Cortex of kidney (tissue), 1 donor: ENCODE data around the gene LRRFIP1.

Experiments used
- DNase-seq: peaks from one replicate; lab custom pipeline; 2025; lab: John Stamatoyannopoulos, UW

The LRRFIP1 gene

DNA sequence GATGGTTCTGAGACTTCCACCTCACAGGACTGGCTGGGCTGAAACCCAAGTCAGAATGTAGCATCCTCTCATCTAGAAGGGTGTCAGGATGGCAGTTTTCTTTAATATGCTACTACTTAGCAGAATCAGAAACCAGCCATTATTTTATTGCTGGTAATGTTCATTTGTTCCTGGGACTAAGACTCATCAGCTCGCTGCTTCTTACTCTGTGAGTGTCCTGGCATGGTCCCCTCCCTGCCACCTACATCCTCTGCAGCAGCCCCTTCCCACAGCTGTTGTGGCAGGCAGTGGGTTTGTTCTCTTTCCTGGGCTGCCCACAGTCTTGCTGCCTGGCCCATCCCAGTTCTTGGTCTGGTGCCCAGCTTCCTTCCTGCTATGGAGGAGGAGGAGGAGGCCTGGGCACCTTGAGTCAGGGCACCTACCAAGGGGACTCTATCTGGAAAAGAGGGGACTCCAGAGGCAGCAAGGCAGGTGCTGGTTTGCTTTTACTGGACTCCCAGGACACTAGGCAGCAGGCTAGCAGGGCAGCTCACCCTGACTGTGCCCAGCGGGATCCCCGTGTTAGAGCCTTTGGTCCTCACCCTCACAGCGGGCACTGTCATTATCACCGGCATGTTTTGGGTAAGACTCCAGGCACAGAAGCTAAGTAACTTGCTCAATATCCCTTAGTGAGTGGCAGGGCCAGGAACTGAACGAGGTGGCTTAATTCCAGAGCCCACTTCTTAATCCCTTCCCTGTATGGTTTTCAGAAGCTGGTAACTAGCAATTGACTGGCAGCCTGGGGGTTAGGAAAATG is 62.1 kb downstream of the LRRFIP1 start:
- no peak for DNase-seq

DNA sequence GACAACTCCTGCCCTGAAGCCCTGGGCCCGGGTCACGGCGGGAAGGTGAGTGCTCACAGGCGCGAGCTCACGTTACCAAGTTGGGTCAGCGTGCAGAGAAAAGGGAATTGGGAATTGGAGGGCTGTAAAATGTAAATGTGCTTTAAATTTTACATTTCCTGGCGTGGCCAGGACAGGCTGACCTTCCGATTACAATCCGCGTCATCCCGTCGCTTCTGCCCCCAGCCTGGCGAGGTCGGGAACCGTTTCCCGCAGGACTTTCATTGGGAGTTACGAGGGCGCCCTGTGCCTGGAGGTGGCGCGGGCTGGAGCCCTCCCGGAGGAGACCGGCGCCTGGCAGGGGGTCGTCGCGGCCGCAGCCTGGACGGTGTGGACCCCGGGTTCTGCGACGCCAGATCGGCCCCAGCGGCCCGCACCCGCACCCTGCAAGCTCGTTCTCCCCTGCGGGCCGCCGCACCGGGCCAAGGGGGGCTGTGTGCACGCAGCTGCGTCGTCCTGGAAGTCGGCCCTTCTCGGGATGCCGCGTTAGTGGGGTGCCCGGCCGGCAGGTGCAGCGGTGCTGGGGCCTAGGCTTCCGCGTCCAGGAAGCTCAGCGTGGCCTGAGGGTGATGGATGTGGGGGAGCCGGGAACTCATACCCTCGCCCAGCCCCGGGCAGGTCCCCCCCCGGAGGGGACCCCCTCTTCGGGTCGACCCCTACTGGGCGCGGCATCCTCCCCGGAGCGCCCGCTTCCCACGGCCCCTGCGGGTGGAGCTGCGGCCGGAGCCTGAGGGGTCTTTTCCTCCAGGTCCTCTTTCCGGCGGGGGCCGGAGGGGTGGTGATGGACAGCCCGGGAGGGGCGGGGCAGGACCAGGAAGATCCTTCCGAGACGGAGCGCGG is 63.9 kb downstream of the LRRFIP1 start:
- DNase-seq = no peak

DNA sequence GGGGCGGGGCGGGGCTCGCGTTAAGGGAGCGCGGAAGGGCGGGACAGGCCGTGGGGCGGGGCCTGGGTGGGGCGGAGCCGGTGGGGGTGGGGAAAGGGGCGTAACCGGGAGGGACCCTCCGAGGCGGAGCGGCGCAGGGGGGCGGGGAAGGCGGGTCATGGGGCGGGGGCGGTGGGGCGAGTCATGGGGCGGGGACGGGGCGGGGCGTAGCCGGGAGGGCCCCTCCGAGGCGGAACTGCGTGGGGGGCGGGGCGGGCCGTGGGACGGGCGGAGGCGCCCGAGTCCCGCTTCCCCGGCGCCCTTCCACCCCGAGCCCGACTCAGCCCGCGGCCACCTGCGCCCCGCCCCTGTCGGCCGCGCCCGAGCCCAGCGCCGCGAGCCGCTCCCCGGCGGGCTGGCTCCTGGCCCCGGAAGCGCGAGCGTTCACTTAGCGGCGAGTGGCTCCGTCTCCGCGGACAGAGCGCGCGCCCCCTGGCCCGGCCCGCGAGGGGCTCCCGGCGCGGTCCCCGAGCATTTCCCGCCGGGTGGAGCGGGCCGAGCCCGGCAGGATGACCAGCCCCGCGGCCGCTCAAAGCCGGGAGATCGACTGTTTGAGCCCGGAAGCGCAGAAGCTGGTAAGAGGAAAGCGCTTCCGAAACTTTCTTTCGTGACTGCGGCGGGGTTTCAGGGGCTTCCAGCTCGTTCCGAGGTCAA is 64.7 kb downstream of the LRRFIP1 start:
- no peak for DNase-seq

DNA sequence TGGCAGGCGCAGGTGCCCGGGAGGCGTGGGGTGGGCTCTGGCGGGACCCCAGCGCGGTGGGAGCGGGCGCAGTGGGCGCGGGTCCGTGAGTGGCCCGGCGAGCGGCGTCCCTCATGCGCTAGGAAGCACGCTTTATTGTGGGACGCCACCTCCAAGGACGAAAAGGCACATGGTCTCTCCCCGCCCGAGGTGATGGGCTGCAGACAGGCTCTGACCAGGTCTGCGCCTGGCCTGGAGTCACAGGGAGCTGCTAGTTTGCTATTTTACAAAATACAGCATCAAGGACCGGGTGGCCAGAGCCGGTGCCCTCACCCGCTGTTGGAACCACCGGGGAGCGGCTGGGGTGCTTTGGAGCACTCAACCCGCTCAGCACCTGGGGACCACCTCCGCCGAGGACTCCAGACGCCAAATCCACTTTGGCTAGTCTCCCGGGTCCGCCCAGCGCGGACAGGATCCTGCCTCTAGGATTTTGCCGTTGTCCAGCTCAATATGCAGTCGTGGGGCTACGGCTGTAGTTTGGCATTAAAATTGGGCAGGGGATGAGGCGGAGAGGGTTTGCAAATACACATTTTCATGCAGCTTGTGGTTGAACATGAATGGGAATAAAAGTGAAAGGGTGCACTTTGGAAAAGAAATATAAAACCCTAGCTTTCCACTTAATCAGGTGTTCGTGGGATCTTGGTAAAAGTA is 65.4 kb downstream of the LRRFIP1 start:
- DNase-seq = no peak

DNA sequence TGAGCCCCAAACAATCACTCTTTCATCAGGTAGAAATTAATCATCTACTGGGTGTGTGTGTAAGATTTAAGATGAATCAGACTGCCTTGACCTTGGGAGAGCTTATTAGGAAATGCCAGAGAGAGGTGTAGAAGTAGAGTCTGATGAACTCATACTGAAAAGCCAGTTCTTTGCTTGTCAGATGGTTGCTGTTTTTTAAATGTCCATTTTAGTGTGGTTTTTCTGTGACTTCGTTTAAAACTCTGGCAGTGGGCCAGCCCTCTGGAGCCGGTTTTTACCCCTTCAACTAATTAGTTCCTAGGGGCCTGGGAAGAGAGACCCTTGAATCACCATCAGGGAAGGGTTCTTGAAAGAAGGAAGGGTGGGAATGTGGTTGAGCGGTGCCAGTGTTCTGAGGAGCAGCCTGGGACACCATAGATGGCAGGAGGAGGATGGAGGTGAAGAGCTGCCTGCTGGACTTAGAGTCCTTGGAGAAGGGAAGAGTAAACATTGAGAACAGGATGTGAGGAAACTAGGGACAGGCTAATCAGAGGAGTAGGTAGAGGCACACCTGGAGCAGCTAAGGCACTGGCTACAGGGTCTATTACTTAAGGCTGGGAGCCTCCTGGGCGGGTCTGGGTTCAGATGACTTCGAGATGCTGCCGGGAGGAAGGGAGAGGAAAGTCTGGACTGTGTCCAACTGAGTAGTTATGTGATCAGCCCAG is 66.1 kb downstream of the LRRFIP1 start:
- DNase-seq = no peak

DNA sequence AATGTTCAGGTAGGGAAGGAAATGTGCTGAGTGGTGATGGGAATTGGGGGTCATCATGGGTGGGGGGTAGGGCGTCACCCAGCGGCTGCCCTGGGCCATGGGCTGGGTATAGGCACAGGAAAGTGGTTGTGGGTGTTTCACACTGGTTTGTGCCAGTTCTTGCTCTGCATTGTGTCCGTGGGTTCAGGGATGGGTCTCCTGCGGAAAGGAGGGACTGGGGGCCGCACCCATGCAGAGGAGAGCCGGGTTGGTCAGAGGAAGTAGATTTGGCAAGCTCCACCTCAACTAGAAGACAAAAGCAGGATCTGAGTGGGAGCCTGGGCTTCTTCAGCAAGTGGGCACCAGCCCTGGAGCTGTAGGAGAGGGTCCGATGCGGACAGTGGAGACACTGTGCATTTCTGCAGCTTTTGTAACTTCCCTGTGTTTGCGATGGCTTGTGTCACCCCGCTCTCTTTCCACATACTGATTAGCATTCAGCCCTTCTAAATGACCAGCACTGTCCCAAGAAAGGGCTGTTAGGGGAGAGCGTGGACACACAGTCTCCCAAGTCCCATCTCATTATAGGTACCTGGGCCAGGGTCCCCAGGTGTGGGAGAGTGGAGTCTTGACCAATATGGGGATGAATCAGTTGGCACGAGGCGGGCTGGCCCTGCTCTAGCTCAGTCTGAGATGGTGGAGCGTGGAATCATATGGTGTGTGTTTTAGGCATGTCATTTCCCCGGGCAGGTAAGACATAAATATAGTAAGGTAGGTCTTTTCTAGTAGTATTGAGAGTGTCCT is 67.2 kb downstream of the LRRFIP1 start:
- no peak for DNase-seq

DNA sequence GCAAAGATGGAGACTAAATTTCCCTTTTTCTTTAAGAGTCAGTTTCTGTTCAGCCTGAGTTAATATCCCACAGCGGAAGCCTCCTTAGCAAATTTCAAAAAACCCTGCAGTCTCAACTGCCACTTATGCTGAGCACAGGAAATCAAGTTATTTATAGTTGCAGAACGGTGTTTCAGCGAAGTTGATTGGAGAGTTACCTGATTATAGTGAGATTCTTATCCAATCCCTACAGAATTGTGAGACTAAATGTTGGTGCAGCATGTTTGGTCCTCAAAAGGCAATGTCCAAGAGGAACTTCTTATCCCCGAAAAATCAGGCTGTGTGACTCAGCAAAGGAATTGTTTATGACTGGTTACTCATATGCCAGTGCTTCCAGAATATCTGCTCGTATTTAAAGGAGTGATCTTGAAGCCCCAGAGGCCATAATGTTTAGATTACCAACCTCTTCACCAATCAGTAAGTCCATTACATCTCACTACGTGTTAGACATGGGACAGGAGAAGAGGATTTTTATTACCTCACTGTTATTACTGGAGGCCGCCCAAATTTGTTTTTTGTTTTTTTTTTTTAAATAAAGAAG is 67.9 kb downstream of the LRRFIP1 start:
- DNase-seq = no peak

DNA sequence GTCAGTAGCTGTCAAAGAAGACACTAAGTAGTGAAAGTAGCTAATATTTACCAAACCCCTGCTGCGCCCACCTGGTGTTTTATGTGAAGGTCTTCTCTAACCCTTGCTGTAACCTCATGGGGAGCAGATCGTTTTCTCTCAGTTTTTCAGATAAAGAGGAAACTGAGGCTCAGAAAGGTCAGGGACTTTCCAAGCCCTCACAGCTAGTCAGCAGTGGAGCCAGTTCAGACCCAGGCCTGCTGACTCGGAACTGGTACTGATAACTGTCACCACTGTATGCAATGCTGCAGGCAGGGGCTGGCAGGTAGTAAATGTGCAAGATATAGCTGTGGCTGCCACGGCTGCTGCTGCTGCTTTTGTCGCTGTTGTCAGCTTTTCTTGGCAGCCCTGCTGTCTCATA is 69.1 kb downstream of the LRRFIP1 start:
- no peak for DNase-seq

DNA sequence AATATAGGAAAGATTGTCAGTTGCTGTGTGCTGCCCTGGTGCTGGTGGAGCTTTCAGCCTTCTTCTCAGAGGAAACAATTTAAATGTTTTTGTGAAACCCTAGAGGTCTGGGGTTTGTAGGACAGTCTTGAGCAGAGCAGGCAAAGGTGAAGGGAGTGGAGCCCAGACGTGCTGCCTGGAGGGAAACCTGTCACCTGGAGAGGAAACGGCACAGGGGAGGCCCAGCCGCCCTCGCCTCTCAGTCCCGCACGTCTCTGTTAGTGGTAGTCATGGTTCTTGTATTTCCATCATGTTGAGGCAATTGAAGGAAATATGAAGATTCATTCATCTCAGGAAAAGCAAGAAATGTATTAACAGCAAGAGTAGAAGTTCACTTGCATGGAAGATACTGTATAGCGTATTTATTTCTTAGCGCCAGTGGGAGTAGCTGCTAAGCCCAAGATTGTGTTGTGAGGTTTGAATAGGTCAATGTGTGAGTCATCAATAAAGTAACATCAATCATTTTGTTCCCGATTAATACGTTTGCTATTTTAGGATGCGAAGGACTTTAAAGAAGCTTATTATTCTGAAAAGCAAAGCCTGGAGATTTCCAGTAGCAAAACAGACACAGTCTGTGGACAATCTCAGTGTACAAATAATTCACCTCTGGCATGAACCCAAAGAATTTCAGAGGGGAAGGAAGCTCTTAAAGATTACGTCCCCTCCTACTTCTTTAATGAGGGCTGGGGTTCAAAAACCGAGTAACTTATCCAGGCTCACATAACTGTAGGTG is 70.4 kb downstream of the LRRFIP1 start:
- DNase-seq = no peak

DNA sequence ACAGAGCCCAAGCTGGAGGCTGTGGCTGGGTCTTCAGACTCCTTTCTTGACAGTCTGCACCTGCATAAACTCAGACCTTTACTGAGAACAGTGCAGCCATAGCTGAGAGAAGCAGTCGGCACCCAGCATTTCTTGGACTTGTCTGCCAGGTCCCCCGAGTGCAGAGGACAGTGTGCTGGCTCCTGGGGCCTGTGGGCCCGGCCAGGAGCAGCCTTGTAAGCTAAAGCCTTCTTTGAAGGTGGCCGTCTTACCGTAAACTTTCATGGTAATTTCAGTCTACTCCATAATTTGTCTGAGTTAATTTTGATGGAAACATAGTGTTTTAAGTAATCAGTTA is 70.9 kb downstream of the LRRFIP1 start:
- DNase-seq = no peak

DNA sequence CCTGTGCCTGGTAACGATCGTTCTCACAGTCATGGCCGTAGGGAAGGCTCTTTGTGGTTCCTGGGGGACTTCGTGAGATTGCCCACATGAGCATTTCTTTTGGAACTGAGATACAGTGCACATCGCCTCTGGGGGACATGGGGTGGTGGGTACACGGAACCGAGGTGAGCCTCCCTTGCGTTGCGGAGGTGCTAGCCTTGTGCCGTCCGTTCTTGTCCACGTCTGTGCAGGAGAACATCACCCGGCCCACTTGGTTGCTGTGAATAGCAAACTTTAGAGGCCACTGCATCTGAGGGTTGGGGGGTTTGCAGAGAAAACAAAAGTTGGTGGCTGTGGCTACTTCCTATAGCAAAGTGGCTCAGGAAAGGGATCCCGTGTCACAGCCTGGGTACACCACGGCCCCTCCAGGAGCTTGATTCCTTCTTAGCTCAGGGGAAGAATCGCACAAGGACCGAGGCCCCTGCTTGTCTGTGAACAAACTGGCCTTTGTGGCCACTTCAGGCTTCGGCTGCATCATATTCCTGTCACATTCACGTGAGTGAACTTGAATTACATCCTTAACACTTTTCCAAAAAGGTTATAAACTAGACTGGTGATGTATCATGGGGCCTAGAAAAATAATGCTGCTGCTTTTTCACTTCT is 72.6 kb downstream of the LRRFIP1 start:
- no peak for DNase-seq

DNA sequence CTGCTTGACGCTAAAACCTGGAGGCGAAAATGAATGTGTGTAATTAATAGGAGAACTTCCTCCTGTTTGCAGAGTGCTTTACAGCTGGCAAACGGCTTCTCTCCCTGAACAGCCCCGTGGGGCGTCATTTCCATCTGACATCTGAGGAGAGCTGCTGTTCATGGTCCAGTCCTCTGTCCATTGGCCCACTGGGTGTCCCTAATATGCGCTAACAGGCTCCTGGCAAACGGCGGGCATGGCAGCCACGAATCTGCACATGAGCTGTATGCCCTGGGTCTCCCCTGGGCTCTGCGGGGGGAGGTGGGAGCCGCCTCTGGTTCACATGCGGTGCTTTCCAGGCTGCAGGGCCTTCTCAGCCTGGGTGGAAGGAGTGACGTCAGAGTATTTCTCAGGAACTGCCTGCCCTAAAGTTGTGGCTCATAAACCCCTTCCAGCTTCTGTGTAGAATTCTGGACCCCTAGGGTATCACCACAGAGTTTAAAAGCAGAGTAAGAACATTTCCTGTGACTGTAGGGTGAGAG is 73.2 kb downstream of the LRRFIP1 start:
- DNase-seq = no peak

DNA sequence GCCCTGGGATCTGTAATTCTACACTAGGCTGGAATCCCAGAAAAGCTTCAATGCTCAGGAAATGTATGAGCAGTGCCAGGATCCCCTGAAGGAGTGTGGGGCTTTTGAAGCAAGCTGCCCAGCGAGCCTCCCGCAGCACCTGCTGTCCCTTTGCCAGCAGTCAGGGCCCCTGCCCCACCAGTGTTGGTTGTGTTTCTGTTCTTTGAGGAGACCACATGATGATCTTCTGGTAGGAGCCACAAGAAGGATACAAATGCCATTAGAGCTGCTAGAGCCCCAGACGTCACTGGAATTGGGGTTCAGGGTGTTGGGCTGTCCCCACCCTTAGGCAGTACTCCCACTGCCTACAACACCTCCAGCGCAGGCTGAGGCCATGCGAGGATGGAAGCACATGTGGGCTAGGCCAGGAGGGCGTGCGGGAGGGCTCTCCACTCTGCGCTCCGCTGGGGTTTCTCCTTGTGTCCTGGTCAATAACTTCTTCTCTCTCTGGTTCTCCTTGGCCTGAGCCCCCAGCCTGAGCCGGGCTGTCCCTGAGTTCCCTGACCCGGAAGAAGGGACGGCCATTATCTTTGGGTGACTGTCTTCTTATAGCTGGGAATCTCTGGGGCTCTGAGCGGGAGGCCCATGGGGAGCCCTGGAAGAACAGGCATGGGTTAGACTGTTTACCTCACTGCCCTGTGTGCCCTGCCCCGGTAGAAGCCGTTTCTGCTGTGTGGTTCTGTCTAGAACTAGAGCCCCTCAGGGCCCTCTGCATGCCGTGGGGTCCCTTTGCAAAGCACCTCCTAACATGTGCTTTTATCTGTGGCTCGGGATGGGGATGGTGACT is 73.9 kb downstream of the LRRFIP1 start:
- no peak for DNase-seq

DNA sequence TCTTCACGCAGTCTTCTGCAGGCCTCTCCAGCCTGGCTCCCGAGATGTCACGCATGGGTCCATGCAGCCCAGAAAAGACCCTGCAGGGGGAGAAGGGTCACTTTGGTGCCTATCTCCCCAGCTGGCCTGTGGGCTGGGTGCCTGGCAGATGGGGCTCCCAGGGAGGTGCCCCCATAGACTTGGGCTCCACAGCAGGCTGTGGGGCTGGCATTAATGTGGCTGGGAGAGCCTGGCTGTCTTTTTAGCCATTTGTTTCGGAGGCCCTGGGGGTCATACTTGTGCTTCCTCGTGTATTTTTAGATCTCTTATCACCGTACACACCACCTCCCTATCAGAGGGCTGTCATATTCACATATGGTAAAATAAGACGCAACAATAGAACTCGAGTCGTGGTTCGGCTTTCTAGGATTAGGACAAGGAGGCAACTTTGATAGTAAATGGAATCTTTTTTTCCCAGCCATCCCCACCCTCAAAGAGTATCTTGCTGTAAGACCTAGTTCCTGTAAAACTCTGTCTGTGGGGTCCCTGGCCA is 74.5 kb downstream of the LRRFIP1 start:
- DNase-seq = no peak

DNA sequence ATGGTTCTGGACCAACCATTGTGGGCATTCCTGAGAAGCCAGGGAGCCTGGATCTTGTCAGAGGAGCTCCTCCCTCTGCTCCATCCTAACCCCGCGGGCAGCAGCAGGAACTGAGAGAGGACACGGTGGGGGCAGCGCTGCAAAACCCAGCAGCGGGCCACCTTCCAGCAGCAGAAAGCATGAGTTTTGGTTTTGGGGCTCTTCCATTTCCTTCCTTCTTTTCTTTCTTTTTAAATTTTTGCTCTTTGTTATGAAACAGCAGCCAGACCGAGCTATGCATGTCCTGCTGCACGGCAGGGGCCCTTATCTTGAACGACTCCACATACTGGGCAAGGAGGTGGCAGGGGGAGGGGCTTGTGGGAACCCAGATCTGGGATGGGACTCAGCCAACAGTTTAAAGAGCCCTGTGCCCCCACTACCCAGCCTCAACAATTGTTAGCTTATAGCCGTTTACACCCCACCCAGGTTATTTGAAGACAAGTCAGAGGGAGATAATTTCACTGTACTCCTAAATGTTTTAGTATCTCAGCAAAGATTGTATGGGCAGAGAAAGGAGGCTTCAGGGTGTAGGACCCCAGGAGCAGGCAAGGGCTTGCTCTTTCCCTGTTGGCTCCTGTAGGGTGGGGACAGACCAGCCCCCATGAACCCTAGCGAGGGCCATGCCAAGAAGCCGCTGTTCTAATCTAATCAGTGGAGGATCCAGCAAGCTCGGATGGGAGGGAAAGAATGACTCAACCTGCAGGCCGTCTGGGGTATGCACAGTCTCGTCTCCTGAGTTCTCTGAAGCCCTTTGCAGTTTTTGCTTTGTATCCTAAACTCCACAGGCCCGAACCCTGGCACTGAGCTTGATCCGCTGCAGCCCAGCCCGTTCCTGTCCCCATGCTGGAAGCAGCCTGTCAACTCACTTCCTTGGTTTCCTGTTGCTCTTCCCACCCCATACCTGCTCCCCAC is 75.3 kb downstream of the LRRFIP1 start:
- no peak for DNase-seq
